Transverse colon (tissue), 4 donors: ENCODE results near the gene INPP5J. TPM values are rescaled to one million over a fixed set of nuclear protein-coding genes. Genes with fewer than 3 reads are reported as not detected.

Experiments
- DNase-seq: peaks from one replicate; pipeline ENCODE4 v3.0.0-alpha.2; 2019
- H3K27ac ChIP-seq, 4 donors: fragments of 200-600 bp; sonication (generic); 2 replicates each; pipeline ENCODE4 v1.5.1; 2016 to 2018; ENCODE audit warnings: inconsistent platforms in 4 of 4
- H3K27me3 ChIP-seq: fragments of 200-600 bp; sonication (generic); 2 replicates; pipeline ENCODE4 v1.5.1; 2017; ENCODE audit warnings: inconsistent platforms
- H3K36me3 ChIP-seq, 4 donors: fragments of 200-600 bp; sonication (generic); 2 replicates each; pipeline ENCODE4 v1.5.1; 2017 to 2019; ENCODE audit warnings: inconsistent platforms in 4 of 4
- H3K4me1 ChIP-seq, 4 donors: fragments of 200-600 bp; sonication (generic); 2 replicates each; pipeline ENCODE4 v1.5.1; 2017 to 2020; ENCODE audit warnings: inconsistent platforms in 4 of 4
- H3K4me3 ChIP-seq, 4 donors: fragments of 200-600 bp; sonication (generic); 1 replicate in 1 of 4; 2 replicates in 3 of 4; pipeline versions ENCODE4 v1.5.1 to v1.6.1; 2017 to 2019; ENCODE audit warnings: inconsistent platforms in 4 of 4
- H3K9me3 ChIP-seq, 2 donors: fragments of 200-600 bp; sonication (generic); 2 replicates each; pipeline ENCODE4 v1.5.1; 2017 to 2019; ENCODE audit warnings: inconsistent platforms in 2 of 2
- CTCF ChIP-seq, 5 experiments: fragments of 200-600 bp in 3 of 5; fragments of 450-650 bp in 2 of 5; sonication (generic) in 3 of 5; IDR thresholded peaks; 1 replicate in 2 of 5; 2 replicates in 3 of 5; pipeline ENCODE4 v1.5.1; 2016 to 2017; ENCODE audit warnings: antibody characterized with exemption in 5 of 5, inconsistent platforms in 3 of 5, mild to moderate bottlenecking in 2 of 5, moderate library complexity in 1 of 5
- EP300 ChIP-seq: sonication (generic); formaldehyde crosslinking; IDR thresholded peaks from one replicate; pipeline ENCODE4 v1.6.1; 2017; ENCODE audit warnings: antibody characterized with exemption, low read depth
- POLR2A ChIP-seq: fragments of 450-650 bp; IDR thresholded peaks from one replicate; pipeline ENCODE4 v1.6.1; 2016; ENCODE audit warnings: antibody characterized with exemption, mild to moderate bottlenecking, moderate library complexity
- POLR2AphosphoS5 ChIP-seq, 3 donors: sonication (generic); formaldehyde crosslinking; IDR thresholded peaks; one replicate each; pipeline ENCODE4 v1.6.1; 2016; ENCODE audit warnings: antibody characterized with exemption in 3 of 3
- whole genome bisulfite sequencing, 2 donors: methylation state at CpG; one replicate each; pipeline ENCODE4 v1.1.5; 2018; ENCODE audit warnings: low coverage in 1 of 2; 5-methylcytosine and 5-hydroxymethylcytosine counted together
- in situ Hi-C, 4 donors: fragments of 200-750 bp; cut with MboI; loops; one replicate each; pipeline versions ENCODE4 v1.15.0 to v1.15.1; 2017; ENCODE audit warnings: low sequenced_read_pairs in 3 of 4, low pct_ligation_motif_present in 1 of 4, low pct_unique_long_range_greater_than_20kb in 1 of 4
- intact Hi-C: fragments of 100-400 bp; cut with DNase I; formaldehyde crosslinking; loops from one replicate; pipeline ENCODE4 v1.15.1; 2023; ENCODE audit warnings: low total_unique reads
- total RNA-seq, 4 donors: library from RNA; depleted of rRNA; stranded (reverse); fragments of >200 nt; gene quantifications; one replicate each; pipeline ENCODE4 v1.1.0, GENCODE V29; 2016

INPP5J gene
- total RNA-seq, 4 donors from 2014 or later: 22.4 to 51.2 (median 30.8) TPM

DNA sequence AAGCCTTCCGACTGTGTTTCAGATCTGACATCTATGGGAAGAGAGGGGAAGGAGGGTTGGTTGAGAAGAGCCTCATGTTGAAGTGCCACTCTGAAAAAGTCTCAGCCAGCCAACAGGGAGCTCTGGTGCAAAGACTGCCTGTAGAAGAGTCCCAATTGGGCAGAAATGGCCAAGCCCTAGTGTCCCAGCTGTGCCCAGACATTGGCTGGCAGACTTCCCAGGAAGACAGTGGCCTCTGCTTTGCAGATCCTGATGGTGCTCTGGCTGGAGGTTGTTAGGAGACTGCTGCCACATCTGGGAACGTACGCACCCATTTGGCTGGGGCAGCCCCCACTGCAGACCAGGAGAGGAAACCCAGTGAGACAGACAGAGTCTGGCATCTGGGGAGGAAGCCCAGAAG, 20.8 kb downstream of the INPP5J start:
- H3K27ac ChIP-seq: no peak overlapping the region
- intact Hi-C loops: no loop called here
- TF ChIP-seq CTCF (IDR thresholded peaks at IDR 0.05) (no peak), EP300 (no peak), POLR2AphosphoS5 (IDR thresholded peaks at IDR 0.05) (no peak), POLR2A (no peak)
- H3K4me1 ChIP-seq: no peaks in the 10 kb centered on the region
- peaks cover 0 to 8% of the 10 kb centered on the region in 2 donors for H3K9me3 ChIP-seq
- no peak for DNase-seq
- H3K4me3 ChIP-seq: no peak overlapping the region
- H3K36me3 ChIP-seq: no peaks in the 10 kb centered on the region
- in situ Hi-C loops: no loop called here
- 57 to 96% methylated on average over 1 to 3 of the region's 3 CpGs for WGBS, 2 donors
- H3K27me3 ChIP-seq: no peaks in the 10 kb centered on the region

GRCh38 chr22:31144223-31144622, 21.5 kb downstream of the INPP5J start:
- Histone ChIP-seq H3K27me3 (no peaks in the 10 kb centered on the region), H3K4me3 (no peak overlapping the region), H3K27ac (no peak overlapping the region), H3K36me3 (no peaks in the 10 kb centered on the region), H3K4me1 (peaks cover 0 to 7% (median 0%) of the 10 kb centered on the region in 4 donors), H3K9me3 (peaks cover 0 to 8% of the 10 kb centered on the region in 2 donors)
- DNase-seq: no peak
- TF ChIP-seq POLR2A: no peak
- no peak for TF ChIP-seq CTCF (IDR thresholded peaks at IDR 0.05)
- TF ChIP-seq EP300: no peak
- TF ChIP-seq POLR2AphosphoS5 (IDR thresholded peaks at IDR 0.05): no peak
- in situ Hi-C loops: no loop called here
- intact Hi-C loops: no loop called here

GRCh38 chr22:31148488-31148887, 25.7 kb downstream of the INPP5J start:
- intact Hi-C loops (no loop called here), in situ Hi-C loops (no loop called here)
- 83% methylated on average over 1 of the region's 1 CpG; no CpG with 5 or more reads in 1 of the 2 donors for WGBS, 2 donors
- H3K27me3 ChIP-seq: no peaks in the 10 kb centered on the region
- no peak overlapping the region for H3K4me3 ChIP-seq
- H3K9me3 ChIP-seq: peaks cover 0 to 8% of the 10 kb centered on the region in 2 donors
- H3K27ac ChIP-seq: peak overlapping the region in 3 of 4 donors; percentile 2 to 75 (median 25)
- no peaks in the 10 kb centered on the region for H3K36me3 ChIP-seq
- no peak for DNase-seq
- peaks cover 0 to 8% (median 0%) of the 10 kb centered on the region in 4 donors for H3K4me1 ChIP-seq
- no peak for TF ChIP-seq EP300
- TF ChIP-seq POLR2AphosphoS5 (IDR thresholded peaks at IDR 0.05): no peak
- TF ChIP-seq CTCF (IDR thresholded peaks at IDR 0.05): no peak
- TF ChIP-seq POLR2A: no peak

GRCh38 chr22:31148953-31149627, 26.3 kb downstream of the INPP5J start:
- 15 to 27% methylated on average over 4 to 5 of the region's 5 CpGs for WGBS, 2 donors
- intact Hi-C loops (no loop called here), in situ Hi-C loops (no loop called here)
- Histone ChIP-seq H3K4me1 (peaks cover 0 to 8% (median 0%) of the 10 kb centered on the region in 4 donors), H3K27ac (peak overlapping the region in 3 of 4 donors; percentile 2 to 75 (median 25)), H3K27me3 (no peaks in the 10 kb centered on the region), H3K36me3 (no peaks in the 10 kb centered on the region), H3K9me3 (peaks cover 0 to 8% of the 10 kb centered on the region in 2 donors), H3K4me3 (no peak overlapping the region)
- peak; percentile 89 to 96 (median 92) for TF ChIP-seq CTCF (IDR thresholded peaks at IDR 0.05)
- TF ChIP-seq POLR2AphosphoS5 (IDR thresholded peaks at IDR 0.05): no peak
- peak; percentile 77 for DNase-seq
